HepG2 (cell line): Measurements from ENCODE around the gene POU2AF3. TPM values are rescaled to one million over a fixed set of nuclear protein-coding genes. Genes with fewer than 3 reads are reported as not detected.
A peak's percentile ranks its signal among the peaks of the same experiment; 100 is the strongest.

Experiments used
- EP300 ChIP-seq, 3 experiments: sonication (generic) in 1 of 3; formaldehyde crosslinking in 1 of 3; IDR thresholded peaks; 2 replicates each; pipeline versions ENCODE4 v1.5.1 to v1.6.1; 2011 to 2020; ENCODE audit warnings: low read depth in 2 of 3, low read length in 2 of 3, borderline replicate concordance in 1 of 3, improper control_type of control experiment in 1 of 3, mild to moderate bottlenecking in 1 of 3, missing genetic modification reagents in 1 of 3, moderate library complexity in 1 of 3
- ESRRA ChIP-seq: sonication (generic); formaldehyde crosslinking; IDR thresholded peaks from 2 replicates; pipeline ENCODE4 v1.5.1; 2020; ENCODE audit warnings: mild to moderate bottlenecking, low read depth, missing genetic modification reagents
- GATAD2A ChIP-seq: IDR thresholded peaks from 2 replicates; pipeline ENCODE4 v1.6.1; 2016
- MYC ChIP-seq: sonication (generic); formaldehyde crosslinking; IDR thresholded peaks from 2 replicates; pipeline ENCODE4 v1.9.0; 2021; ENCODE audit warnings: missing genetic modification reagents, borderline replicate concordance
- RERE ChIP-seq: IDR thresholded peaks from 2 replicates; pipeline ENCODE4 v1.6.1; 2016; ENCODE audit warnings: low read depth, missing genetic modification reagents, missing compliant biosample characterization
- ZNF546 ChIP-seq: sonication (generic); formaldehyde crosslinking; conservative IDR thresholded peaks from 2 replicates; pipeline ENCODE4 v1.8.1; 2023; ENCODE audit warnings: mild to moderate bottlenecking, missing genetic modification reagents
- ZNF572 ChIP-seq: sonication (generic); formaldehyde crosslinking; IDR thresholded peaks from 2 replicates; pipeline ENCODE4 v1.5.1; 2020; ENCODE audit warnings: mild to moderate bottlenecking, missing genetic modification reagents
- ZNF605 ChIP-seq: sonication (generic); formaldehyde crosslinking; IDR thresholded peaks from 2 replicates; pipeline ENCODE4 v1.8.0; 2022; ENCODE audit warnings: mild to moderate bottlenecking, missing genetic modification reagents
- polyA plus RNA-seq, 8 experiments: library from polyadenylated mRNA; depleted of rRNA in 3 of 8; stranded (reverse) in 7 of 8; unstranded in 1 of 8; fragments of >200 nt; fragmentation: Illumina TruSeq in 4 of 8; extraction: Trizol in 4 of 8; gene quantifications; 2 replicates each; pipeline versions ENCODE4 v1.2.1 to v1.2.3, GENCODE V29; 2011 to 2016; ENCODE audit warnings: low read depth in 4 of 8, missing spikeins in 1 of 8, mixed read lengths in 1 of 8; ENCODE audit not compliant: insufficient read depth in 1 of 8
- total RNA-seq, 5 experiments: library from RNA; depleted of rRNA; stranded (reverse); fragments of >200 nt; fragmentation: Illumina TruSeq; extraction: Trizol; gene quantifications; 2 replicates each; pipeline ENCODE4 v1.2.3, GENCODE V29; 2016; ENCODE audit warnings: low read depth in 1 of 5
- TF ChIP-seq, protein P1 (sequence below): sonication (generic); formaldehyde crosslinking; IDR thresholded peaks from 2 replicates; pipeline ENCODE4 v1.4.0; 2020; ENCODE audit warnings: low read depth, mild to moderate bottlenecking, missing genetic modification reagents
- TF ChIP-seq, protein P2 (sequence below): sonication (generic); formaldehyde crosslinking; IDR thresholded peaks from 2 replicates; pipeline ENCODE4 v1.4.0; 2020; ENCODE audit warnings: missing genetic modification reagents, low read depth, mild to moderate bottlenecking, borderline replicate concordance

POU2AF3 gene
- total and polyA plus RNA-seq, 2 of the 13 experiments (the other 11 are each of a cell fraction or from before 2014, with no cell fraction given): 7.8 to 71.2 TPM

DNA sequence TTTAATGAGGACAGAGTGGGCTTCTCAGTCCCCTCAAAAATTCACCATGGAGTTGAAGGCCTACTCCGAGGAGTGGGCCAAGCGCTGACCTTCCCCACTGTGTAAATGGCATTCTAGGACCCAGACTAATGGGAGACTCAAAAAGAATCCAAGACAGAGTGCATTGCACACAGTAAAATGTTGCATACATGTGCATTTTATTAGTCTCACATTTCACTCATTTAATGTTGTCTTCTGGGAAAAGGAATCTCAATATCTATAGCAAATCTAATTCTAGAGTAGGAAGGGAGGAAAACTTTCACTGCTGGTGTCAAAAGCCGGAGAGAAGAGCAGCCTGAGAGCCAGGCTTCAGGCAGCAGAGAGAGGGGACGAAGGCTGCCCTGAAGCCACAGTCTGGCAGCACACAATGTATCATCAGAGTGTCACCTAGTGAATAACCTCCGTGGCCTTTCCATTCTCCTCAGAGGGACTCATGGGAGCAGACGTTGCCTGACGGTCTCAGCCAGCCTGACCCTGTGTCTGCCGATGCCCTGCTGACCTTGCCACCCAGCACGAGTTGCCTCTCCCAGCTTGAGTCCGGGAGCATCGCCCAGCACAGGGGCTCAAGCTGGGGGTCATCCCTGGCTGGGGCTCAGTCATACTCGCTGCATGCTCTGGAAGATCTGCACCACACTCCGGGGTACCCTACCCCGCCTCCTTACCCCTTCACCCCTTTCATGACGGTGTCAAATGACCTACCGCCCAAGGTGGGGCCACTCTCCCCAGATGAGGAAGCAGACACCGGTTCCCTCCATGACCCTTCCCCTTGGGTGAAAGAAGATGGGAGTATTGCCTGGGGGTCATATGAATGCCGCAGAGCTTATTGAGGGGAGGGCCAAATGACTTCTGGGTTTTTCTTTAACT, 12.9 kb upstream of the POU2AF3 start (continued):
- TF ChIP-seq, protein P1, sequence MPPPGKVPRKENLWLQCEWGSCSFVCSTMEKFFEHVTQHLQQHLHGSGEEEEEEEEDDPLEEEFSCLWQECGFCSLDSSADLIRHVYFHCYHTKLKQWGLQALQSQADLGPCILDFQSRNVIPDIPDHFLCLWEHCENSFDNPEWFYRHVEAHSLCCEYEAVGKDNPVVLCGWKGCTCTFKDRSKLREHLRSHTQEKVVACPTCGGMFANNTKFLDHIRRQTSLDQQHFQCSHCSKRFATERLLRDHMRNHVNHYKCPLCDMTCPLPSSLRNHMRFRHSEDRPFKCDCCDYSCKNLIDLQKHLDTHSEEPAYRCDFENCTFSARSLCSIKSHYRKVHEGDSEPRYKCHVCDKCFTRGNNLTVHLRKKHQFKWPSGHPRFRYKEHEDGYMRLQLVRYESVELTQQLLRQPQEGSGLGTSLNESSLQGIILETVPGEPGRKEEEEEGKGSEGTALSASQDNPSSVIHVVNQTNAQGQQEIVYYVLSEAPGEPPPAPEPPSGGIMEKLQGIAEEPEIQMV: 0 out of 2 replicates have a peak, but pooled peaks have one; percentile 25
- TF ChIP-seq ZNF572 (0 out of 2 replicates have a peak, but pooled peaks have one; percentile 41), ZNF605 (CRISPR knock-in tag) (peak; percentile 46; the same call in 1 of the 2 replicates), EP300 (IDR thresholded peaks at IDR 0.05; ENCODE audit: low read depth in 2 of 2, low read length in 2 of 2) (0 out of 4 replicates have a peak, but pooled peaks of 1 of the 2 experiments have one; percentile 8), EP300 (CRISPR knock-in tag; IDR thresholded peaks at IDR 0.05; ENCODE audit: borderline replicate concordance) (no peak), ZNF546 (CRISPR knock-in tag) (0 out of 2 replicates have a peak, but pooled peaks have one; percentile 33), ESRRA (CRISPR knock-in tag) (peak; percentile 66; the same call in 1 of the 2 replicates), RERE (no peak), MYC (CRISPR knock-in tag) (peak; percentile 48; the same call in 1 of the 2 replicates), GATAD2A (CRISPR knock-in tag) (0 out of 2 replicates have a peak, but pooled peaks have one; percentile 14)
- TF ChIP-seq, protein P2, sequence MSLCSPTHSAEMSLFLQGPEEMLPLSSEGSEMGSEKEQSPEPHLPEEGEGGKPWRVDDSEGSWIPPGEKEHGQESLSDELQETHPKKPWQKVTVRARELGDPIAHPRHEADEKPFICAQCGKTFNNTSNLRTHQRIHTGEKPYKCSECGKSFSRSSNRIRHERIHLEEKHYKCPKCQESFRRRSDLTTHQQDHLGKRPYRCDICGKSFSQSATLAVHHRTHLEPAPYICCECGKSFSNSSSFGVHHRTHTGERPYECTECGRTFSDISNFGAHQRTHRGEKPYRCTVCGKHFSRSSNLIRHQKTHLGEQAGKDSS: 0 out of 2 replicates have a peak, but pooled peaks have one; percentile 31
